ENCODE results near the gene B3GALNT1. TPM values are rescaled to one million over a fixed set of nuclear protein-coding genes. Genes with fewer than 3 reads are reported as not detected.

The B3GALNT1 gene
- polyA plus RNA-seq (2012; ENCODE audit: insufficient read length, low read depth), result not detected

DNA sequence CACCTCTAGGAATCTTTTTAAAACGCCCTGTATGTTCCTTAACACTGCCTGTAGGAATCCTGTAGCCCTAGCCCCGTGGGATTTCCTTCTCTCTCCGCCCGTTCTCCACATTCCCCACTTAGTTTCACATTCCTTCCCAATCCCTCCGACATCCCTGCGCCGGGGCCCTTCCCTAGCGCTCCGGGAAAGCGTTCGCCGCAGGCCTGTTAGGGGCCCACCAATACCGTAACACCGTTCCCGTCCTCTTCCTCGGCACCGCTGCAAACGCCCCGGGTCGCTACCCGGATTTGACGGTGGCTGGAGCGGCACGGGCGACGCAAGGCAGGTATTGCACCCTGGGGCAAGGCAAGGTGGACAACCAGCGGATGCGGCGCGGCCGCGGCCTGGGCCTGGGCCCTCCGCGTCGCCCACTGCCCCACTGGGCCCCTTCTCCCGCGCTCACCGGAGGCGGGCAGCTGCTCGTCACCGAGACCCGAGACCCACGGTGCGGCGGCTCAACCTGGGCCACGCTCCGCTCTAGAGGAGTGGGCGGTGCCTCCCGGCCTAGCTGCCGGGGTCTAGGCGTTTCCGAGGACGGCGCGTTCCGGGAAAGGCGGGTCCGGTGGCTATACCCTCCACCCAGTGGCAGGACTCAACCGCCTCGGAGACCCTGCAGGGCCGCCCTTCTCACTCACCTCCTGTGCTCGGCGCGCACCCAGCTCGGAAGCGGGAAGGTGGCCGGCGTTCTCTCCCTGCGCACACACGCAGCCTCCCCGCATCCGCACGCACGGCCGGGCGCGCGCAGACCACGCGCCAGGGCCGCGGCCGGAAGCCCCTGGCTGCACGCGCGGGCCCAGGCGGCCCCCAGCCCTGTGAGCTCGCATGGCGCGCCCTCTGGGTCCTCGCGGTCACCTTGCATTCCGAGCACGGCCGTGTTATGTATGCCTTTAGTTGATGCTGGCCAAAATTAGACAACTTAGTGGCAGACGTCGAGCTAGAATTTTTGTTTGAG lies at the start of gene B3GALNT1:
Gene B3GALNT1, minus strand, starts transcription at position 789 of the 991 bp plus-strand sequence. CDS start 18,595 bp downstream, outside the sequence.
- TF ChIP-seq FOXP2 (optimal IDR thresholded peaks at IDR 0.05; ENCODE audit: borderline replicate concordance, extremely low read depth, extremely low read length, insufficient read depth), result no peak

- TF ChIP-seq SIN3A (IDR thresholded peaks at IDR 0.05; ENCODE audit: borderline replicate concordance, insufficient read depth, low read length) (no peak), FOXP2 (optimal IDR thresholded peaks at IDR 0.05; ENCODE audit: borderline replicate concordance, extremely low read depth, extremely low read length, insufficient read depth) (no peak), TAF1 (IDR thresholded peaks at IDR 0.05; ENCODE audit: borderline replicate concordance, insufficient read depth, low read length) (no peak), POLR2AphosphoS5 (IDR thresholded peaks at IDR 0.05; ENCODE audit: low read depth, low read length) (no peak)
- TF ChIP-seq, protein P1, sequence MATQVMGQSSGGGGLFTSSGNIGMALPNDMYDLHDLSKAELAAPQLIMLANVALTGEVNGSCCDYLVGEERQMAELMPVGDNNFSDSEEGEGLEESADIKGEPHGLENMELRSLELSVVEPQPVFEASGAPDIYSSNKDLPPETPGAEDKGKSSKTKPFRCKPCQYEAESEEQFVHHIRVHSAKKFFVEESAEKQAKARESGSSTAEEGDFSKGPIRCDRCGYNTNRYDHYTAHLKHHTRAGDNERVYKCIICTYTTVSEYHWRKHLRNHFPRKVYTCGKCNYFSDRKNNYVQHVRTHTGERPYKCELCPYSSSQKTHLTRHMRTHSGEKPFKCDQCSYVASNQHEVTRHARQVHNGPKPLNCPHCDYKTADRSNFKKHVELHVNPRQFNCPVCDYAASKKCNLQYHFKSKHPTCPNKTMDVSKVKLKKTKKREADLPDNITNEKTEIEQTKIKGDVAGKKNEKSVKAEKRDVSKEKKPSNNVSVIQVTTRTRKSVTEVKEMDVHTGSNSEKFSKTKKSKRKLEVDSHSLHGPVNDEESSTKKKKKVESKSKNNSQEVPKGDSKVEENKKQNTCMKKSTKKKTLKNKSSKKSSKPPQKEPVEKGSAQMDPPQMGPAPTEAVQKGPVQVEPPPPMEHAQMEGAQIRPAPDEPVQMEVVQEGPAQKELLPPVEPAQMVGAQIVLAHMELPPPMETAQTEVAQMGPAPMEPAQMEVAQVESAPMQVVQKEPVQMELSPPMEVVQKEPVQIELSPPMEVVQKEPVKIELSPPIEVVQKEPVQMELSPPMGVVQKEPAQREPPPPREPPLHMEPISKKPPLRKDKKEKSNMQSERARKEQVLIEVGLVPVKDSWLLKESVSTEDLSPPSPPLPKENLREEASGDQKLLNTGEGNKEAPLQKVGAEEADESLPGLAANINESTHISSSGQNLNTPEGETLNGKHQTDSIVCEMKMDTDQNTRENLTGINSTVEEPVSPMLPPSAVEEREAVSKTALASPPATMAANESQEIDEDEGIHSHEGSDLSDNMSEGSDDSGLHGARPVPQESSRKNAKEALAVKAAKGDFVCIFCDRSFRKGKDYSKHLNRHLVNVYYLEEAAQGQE (IDR thresholded peaks at IDR 0.05; ENCODE audit: insufficient read depth in 1 of 2, low read depth in 2 of 2, low read length in 2 of 2), result no peak
Observed at GRCh38 chr3:161153480-161153879, 48.3 kb upstream of the B3GALNT1 start.

GRCh38 chr3:161150001-161150525 lies 44.9 kb upstream of the B3GALNT1 start:
- TF ChIP-seq POLR2AphosphoS5 (IDR thresholded peaks at IDR 0.05; ENCODE audit: low read depth, low read length) (no peak), FOXP2 (optimal IDR thresholded peaks at IDR 0.05; ENCODE audit: borderline replicate concordance, extremely low read depth, extremely low read length, insufficient read depth) (no peak), SIN3A (IDR thresholded peaks at IDR 0.05; ENCODE audit: borderline replicate concordance, insufficient read depth, low read length) (no peak), TAF1 (IDR thresholded peaks at IDR 0.05; ENCODE audit: borderline replicate concordance, insufficient read depth, low read length) (no peak)
- TF ChIP-seq, protein P1 (IDR thresholded peaks at IDR 0.05; ENCODE audit: insufficient read depth in 1 of 2, low read depth in 2 of 2, low read length in 2 of 2), result no peak

DNA sequence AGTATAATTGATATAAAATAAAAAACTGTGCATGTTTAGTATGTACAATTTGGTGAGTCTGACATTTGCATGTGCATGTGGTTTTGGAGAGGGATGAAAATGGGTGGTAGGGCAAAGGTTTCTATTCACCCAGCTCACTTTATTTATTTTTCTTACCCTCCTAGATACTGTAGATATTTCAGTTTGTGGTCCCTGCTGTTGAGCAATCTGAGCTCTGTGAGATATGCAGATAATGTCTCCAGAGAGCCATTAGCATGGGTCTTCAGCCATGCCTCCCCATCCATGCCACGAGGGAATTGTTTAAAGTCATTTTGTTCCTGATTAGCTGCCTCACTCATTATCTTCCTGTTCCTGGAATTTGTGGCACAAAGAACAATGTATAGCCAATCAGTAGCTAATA lies 44.4 kb upstream of the B3GALNT1 start:
- no peak for TF ChIP-seq FOXP2 (optimal IDR thresholded peaks at IDR 0.05; ENCODE audit: borderline replicate concordance, extremely low read depth, extremely low read length, insufficient read depth)
- TF ChIP-seq, protein P1 (IDR thresholded peaks at IDR 0.05; ENCODE audit: insufficient read depth in 1 of 2, low read depth in 2 of 2, low read length in 2 of 2), result no peak
- TF ChIP-seq POLR2AphosphoS5 (IDR thresholded peaks at IDR 0.05; ENCODE audit: low read depth, low read length), result no peak
- no peak for TF ChIP-seq SIN3A (IDR thresholded peaks at IDR 0.05; ENCODE audit: borderline replicate concordance, insufficient read depth, low read length)
- TF ChIP-seq TAF1 (IDR thresholded peaks at IDR 0.05; ENCODE audit: borderline replicate concordance, insufficient read depth, low read length), result no peak

GRCh38 chr3:161148832-161149475 lies 43.8 kb upstream of the B3GALNT1 start:
- TF ChIP-seq TAF1 (IDR thresholded peaks at IDR 0.05; ENCODE audit: borderline replicate concordance, insufficient read depth, low read length) (no peak), SIN3A (IDR thresholded peaks at IDR 0.05; ENCODE audit: borderline replicate concordance, insufficient read depth, low read length) (no peak), FOXP2 (optimal IDR thresholded peaks at IDR 0.05; ENCODE audit: borderline replicate concordance, extremely low read depth, extremely low read length, insufficient read depth) (no peak), POLR2AphosphoS5 (IDR thresholded peaks at IDR 0.05; ENCODE audit: low read depth, low read length) (no peak)
- TF ChIP-seq, protein P1 (IDR thresholded peaks at IDR 0.05; ENCODE audit: insufficient read depth in 1 of 2, low read depth in 2 of 2, low read length in 2 of 2), result no peak
